GOT3 (cell line): Measurements from ENCODE around the gene ALS2CL.

Source experiments
- DNase-seq: peaks from one replicate; lab custom pipeline; 2025; ENCODE audit warnings: mixed read lengths; lab: John Stamatoyannopoulos, UW

The ALS2CL gene

GRCh38 chr3:46676601-46677410, 16.7 kb downstream of the ALS2CL start:
- DNase-seq = no peak

- no peak for DNase-seq
These were observed 17.5 kb downstream of the ALS2CL start for GRCh38 chr3:46675843-46676567.

GRCh38 chr3:46675426-46675825, 18.1 kb downstream of the ALS2CL start:
- no peak for DNase-seq

- DNase-seq = no peak
These were observed 19.2 kb downstream of the ALS2CL start for GRCh38 chr3:46674031-46674845.

- DNase-seq = no peak
These were observed 20.1 kb downstream of the ALS2CL start for GRCh38 chr3:46673151-46674030.

GRCh38 chr3:46672349-46672695, 21.2 kb downstream of the ALS2CL start:
- no peak for DNase-seq

- no peak for DNase-seq
These were observed 21.7 kb downstream of the ALS2CL start for GRCh38 chr3:46671541-46672348.

- DNase-seq = no peak
These were observed 22.5 kb downstream of the ALS2CL start for GRCh38 chr3:46670891-46671427.

GRCh38 chr3:46670000-46670890, 23.2 kb downstream of the ALS2CL start:
- no peak for DNase-seq

GRCh38 chr3:46669191-46669999, 24.1 kb downstream of the ALS2CL start:
- no peak for DNase-seq

GRCh38 chr3:46668591-46668990, 24.9 kb downstream of the ALS2CL start:
- DNase-seq = no peak

GRCh38 chr3:46668116-46668515, 25.4 kb downstream of the ALS2CL start:
- DNase-seq = no peak

GRCh38 chr3:46667657-46668056, 25.8 kb downstream of the ALS2CL start:
- DNase-seq = no peak

- no peak for DNase-seq
These were observed 26.3 kb downstream of the ALS2CL start for GRCh38 chr3:46667061-46667621.

GRCh38 chr3:46666453-46666845, 27.0 kb downstream of the ALS2CL start:
- DNase-seq = no peak

- DNase-seq = no peak
These were observed 27.6 kb downstream of the ALS2CL start for GRCh38 chr3:46665763-46666452.

- no peak for DNase-seq
These were observed 28.3 kb downstream of the ALS2CL start for GRCh38 chr3:46664971-46665762.
